Breast epithelium (tissue), 4 donors: ENCODE data around the gene SYMPK. TPM values are rescaled to one million over a fixed set of nuclear protein-coding genes. Genes with fewer than 3 reads are reported as not detected.

Experiments used
- DNase-seq, 2 donors: peaks; one replicate each; pipeline ENCODE4 v3.0.0-alpha.2; 2019; ENCODE audit warnings: low spot score in 2 of 2
- H3K27ac ChIP-seq, 2 donors: fragments of 200-600 bp; sonication (generic) in 1 of 2; one replicate each; pipeline ENCODE4 v1.5.1; 2016 to 2019; ENCODE audit warnings: mild to moderate bottlenecking in 1 of 2
- H3K27me3 ChIP-seq, 2 donors: fragments of 200-600 bp; sonication (generic) in 1 of 2; one replicate each; pipeline versions ENCODE4 v1.5.1 to v1.6.0; 2017 to 2019; ENCODE audit warnings: control low read depth in 1 of 2, mild to moderate bottlenecking in 1 of 2
- H3K36me3 ChIP-seq: fragments of 200-600 bp; one replicate; pipeline ENCODE4 v1.5.1; 2019
- H3K4me1 ChIP-seq, 2 donors: fragments of 200-600 bp; sonication (generic); one replicate each; pipeline ENCODE4 v1.5.1; 2016 to 2019; ENCODE audit warnings: control low read depth in 1 of 2
- H3K4me3 ChIP-seq, 3 donors: fragments of 200-600 bp; sonication (generic); 1 replicate in 2 of 3; 2 replicates in 1 of 3; pipeline ENCODE4 v1.5.1; 2016 to 2019; ENCODE audit warnings: mild to moderate bottlenecking in 3 of 3, moderate library complexity in 2 of 3
- H3K9me3 ChIP-seq, 2 donors: fragments of 200-600 bp; sonication (generic) in 1 of 2; one replicate each; pipeline ENCODE4 v1.5.1; 2016 to 2019; ENCODE audit warnings: control low read depth in 1 of 2
- CTCF ChIP-seq, 3 donors: fragments of 450-650 bp; IDR thresholded peaks; one replicate each; pipeline ENCODE4 v1.5.1; 2016 to 2017; ENCODE audit warnings: antibody characterized with exemption in 3 of 3, mild to moderate bottlenecking in 3 of 3, moderate library complexity in 3 of 3
- POLR2A ChIP-seq: fragments of 450-650 bp; IDR thresholded peaks from one replicate; pipeline ENCODE4 v1.6.1; 2016; ENCODE audit warnings: antibody characterized with exemption, mild to moderate bottlenecking, moderate library complexity
- POLR2AphosphoS5 ChIP-seq, 3 donors: sonication (generic); formaldehyde crosslinking; IDR thresholded peaks; one replicate each; pipeline ENCODE4 v1.6.1; 2017; ENCODE audit warnings: antibody characterized with exemption in 3 of 3
- intact Hi-C: fragments of 100-400 bp; cut with DNase I; formaldehyde crosslinking; loops from one replicate; pipeline ENCODE4 v1.15.1; 2023; ENCODE audit warnings: low total_unique reads
- total RNA-seq, 3 donors: library from RNA; depleted of rRNA; stranded (reverse); fragments of >200 nt; gene quantifications; one replicate each; pipeline ENCODE4 v1.1.0, GENCODE V29; 2016

Gene SYMPK
- total RNA-seq, 3 donors from 2014 or later = 24.3 to 50.8 (median 31.3) TPM

DNA sequence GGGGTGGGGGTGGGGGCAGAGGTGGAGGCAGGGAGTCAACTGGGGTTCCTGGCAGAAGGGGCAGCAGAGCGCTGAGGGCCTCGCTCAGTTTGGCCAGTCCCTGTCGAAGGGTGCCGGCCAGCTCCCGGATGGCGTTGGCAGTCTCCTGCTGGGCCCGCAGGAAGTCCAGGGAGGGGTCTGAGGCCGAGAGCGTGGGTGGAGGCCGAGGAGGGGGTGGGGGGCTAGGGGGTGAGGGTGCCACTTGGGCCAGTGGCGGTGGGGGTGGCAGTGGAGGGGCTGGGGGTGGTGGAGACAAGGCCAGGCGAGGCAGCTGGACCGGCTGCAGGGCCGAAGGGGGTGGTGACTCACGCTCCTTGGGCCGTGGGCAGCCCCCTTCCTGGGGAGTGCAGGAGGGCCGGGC is 27.9 kb upstream of the SYMPK start:
- TF ChIP-seq POLR2AphosphoS5 (IDR thresholded peaks at IDR 0.05) (no peak), CTCF (IDR thresholded peaks at IDR 0.05) (no peak), POLR2A (no peak)
- no peaks in the 10 kb centered on the region for H3K27me3 ChIP-seq

DNA sequence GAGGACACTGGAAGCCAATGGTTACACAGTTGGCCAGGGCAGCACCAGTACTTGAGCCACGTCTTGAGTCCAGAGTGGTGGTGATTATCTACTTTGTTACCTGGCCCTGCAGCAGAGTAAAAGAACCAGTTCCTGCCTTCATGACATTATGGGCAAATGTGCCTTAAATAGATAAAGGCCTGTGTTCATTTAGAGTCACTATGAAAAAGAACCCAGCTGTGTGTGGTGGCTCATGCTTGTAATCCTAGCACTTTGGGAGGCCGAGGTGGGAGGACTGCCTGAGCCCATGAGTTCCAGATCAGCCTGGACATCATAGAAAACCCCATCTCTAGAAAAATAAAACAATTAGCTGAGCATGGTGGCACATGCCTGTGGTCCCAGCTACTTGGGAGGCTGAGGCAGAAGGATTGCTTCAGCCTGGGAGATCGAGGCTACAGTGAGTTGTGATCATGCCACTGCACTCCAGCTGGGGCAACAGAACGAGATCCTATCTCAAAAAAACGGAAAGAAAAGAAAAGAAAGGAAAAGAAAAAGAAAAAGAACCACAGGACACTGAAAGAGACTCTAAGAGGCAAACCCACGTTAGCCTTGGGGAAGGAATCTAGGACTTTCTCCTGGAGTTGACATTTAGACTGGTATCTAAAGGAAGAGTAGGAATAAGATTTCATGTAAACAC is 26.4 kb upstream of the SYMPK start:
- Histone ChIP-seq H3K4me3 (no peak overlapping the region), H3K4me1 (peaks cover 7 to 8% of the 10 kb centered on the region in 2 donors), H3K27ac (no peak overlapping the region), H3K9me3 (no peaks in the 10 kb centered on the region), H3K27me3 (peaks cover 0 to 2% of the 10 kb centered on the region in 2 donors), H3K36me3 (no peaks in the 10 kb centered on the region)
- TF ChIP-seq POLR2A (no peak), CTCF (IDR thresholded peaks at IDR 0.05) (no peak), POLR2AphosphoS5 (IDR thresholded peaks at IDR 0.05) (no peak)
- no peak for DNase-seq
- intact Hi-C loops = loop anchor here (2.0 kb wide), 1 partner anchor 119 kb away; no protein-coding TSS in a partner anchor

More for the DNA sequence above, 27.9 kb upstream of the SYMPK start:
- DNase-seq = no peak
- no peaks in the 10 kb centered on the region for H3K4me1 ChIP-seq
- no peaks in the 10 kb centered on the region for H3K9me3 ChIP-seq
- intact Hi-C loops = no loop called here
- no peaks in the 10 kb centered on the region for H3K36me3 ChIP-seq
- no peak overlapping the region for H3K27ac ChIP-seq
- no peak overlapping the region for H3K4me3 ChIP-seq

DNA sequence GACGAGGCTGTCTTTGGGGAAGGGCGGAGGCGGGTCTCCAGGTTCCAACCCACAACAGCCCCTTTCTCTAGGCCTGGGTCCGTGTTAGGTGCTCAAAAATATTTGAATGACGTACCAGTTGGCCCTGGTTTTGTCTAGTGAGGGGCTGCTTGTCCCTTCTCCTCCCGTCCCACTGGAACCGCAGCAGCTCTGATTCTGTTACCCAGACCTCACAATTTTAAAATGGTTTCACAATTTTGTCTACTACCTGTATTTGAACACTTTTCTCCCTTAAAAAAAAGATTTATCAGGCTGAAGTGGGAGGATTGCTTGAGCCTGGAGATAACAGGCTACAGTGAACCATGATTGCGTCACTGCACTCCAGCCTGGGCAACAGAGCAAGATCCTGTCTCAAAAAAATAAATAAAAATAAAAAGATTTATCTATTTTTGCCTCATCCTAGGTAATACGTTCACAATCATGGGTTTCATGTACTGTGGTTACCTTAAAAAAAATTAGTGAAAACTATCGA is 24.3 kb upstream of the SYMPK start:
- intact Hi-C loops = no loop called here
- TF ChIP-seq POLR2A (no peak), POLR2AphosphoS5 (IDR thresholded peaks at IDR 0.05) (no peak), CTCF (IDR thresholded peaks at IDR 0.05) (no peak)
- no peaks in the 10 kb centered on the region for H3K9me3 ChIP-seq
- H3K27me3 ChIP-seq = peaks cover 0 to 2% of the 10 kb centered on the region in 2 donors
- no peaks in the 10 kb centered on the region for H3K36me3 ChIP-seq
- peak overlapping the region; percentile 80 to 86 (median 84) for H3K4me3 ChIP-seq
- peak overlapping the region; percentile 91 to 92 for H3K27ac ChIP-seq
- peaks cover 16 to 22% of the 10 kb centered on the region in 2 donors for H3K4me1 ChIP-seq
- no peak for DNase-seq

DNA sequence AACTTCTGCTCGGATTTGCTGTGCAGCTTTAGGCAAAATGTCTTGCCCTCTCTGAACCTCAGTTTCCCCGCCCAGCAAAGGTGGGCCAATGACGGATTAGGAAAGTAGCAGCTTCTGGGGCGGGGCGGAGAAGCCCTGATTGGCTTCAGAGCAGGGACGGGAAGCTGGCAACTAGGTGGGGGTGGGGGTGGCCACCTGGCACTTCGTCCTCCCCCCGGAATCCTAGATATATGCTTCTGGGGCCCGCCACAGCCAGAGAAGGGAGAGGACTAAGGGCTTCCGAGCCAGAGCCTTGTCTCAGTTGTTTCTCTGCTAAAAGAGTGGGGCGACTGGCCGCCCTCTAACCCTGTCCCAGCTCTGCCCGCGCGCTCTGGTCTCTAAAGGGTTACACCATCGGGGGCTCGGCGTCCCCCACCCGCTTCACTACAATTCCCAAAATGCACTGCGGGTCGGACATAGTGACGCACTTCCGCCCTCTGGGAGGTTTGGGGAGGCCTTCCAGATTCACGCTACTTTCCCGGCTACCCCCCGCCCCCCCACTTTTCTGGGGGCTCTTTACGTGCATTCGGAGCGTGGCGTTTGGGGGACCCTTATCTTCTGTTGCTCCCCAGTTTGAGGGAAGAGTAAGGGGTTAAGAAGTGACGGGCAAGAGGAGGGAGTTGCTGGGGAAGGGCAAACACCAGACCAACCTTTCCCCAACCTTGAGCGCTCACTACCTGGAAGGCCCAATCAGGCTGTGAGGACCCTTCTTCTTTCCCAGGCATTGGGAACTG is 23.7 kb upstream of the SYMPK start:
- intact Hi-C loops = no loop called here
- H3K9me3 ChIP-seq = no peaks in the 10 kb centered on the region
- H3K36me3 ChIP-seq = no peaks in the 10 kb centered on the region
- peak overlapping the region; percentile 91 to 92 for H3K27ac ChIP-seq
- H3K27me3 ChIP-seq = peaks cover 0 to 2% of the 10 kb centered on the region in 2 donors
- TF ChIP-seq POLR2AphosphoS5 (IDR thresholded peaks at IDR 0.05) = peak; percentile 63 to 91 (median 78)
- no peak for TF ChIP-seq CTCF (IDR thresholded peaks at IDR 0.05)
- peak; percentile 63 for TF ChIP-seq POLR2A
- DNase-seq = peak; percentile 86 to 89
- H3K4me3 ChIP-seq = peak overlapping the region; percentile 80 to 86 (median 84)
- peaks cover 16 to 22% of the 10 kb centered on the region in 2 donors for H3K4me1 ChIP-seq
